Neural cell (in vitro differentiated cells): ENCODE measurements around the gene BIVM.

Experiments
- CTCF ChIP-seq: fragments of 450-650 bp; IDR thresholded peaks from 2 replicates; pipeline ENCODE4 v1.5.1; 2014; ENCODE audit warnings: antibody characterized with exemption, mild to moderate bottlenecking, moderate library complexity; ENCODE audit not compliant: poor library complexity, severe bottlenecking
- EP300 ChIP-seq: fragments of 450-650 bp; conservative IDR thresholded peaks from 2 replicates; pipeline ENCODE4 v1.6.1; 2014; ENCODE audit warnings: antibody characterized with exemption, mild to moderate bottlenecking, moderate library complexity; ENCODE audit not compliant: poor library complexity, severe bottlenecking
- EZH2 ChIP-seq: fragments of 200-600, 300-800 bp; shearing (Covaris generic), sonication (generic); IDR thresholded peaks from 2 replicates; pipeline ENCODE4 v1.6.1; 2014; ENCODE audit warnings: antibody characterized with exemption, low read length, borderline replicate concordance, mild to moderate bottlenecking; ENCODE audit not compliant: insufficient read depth, poor library complexity, severe bottlenecking
- MXI1 ChIP-seq: fragments of 450-650 bp; conservative IDR thresholded peaks from 2 replicates; pipeline ENCODE4 v1.6.1; 2014; ENCODE audit warnings: antibody characterized with exemption, mild to moderate bottlenecking; ENCODE audit not compliant: poor library complexity, severe bottlenecking
- POLR2AphosphoS5 ChIP-seq: IDR thresholded peaks from 2 replicates; pipeline ENCODE4 v1.6.1; 2012
- RAD21 ChIP-seq: fragments of 450-650 bp; conservative IDR thresholded peaks from 2 replicates; pipeline ENCODE4 v1.6.1; 2014; ENCODE audit warnings: antibody characterized with exemption, mild to moderate bottlenecking, moderate library complexity
- REST ChIP-seq: IDR thresholded peaks from 2 replicates; pipeline ENCODE4 v1.6.1; 2012; ENCODE audit warnings: borderline replicate concordance
- SMC3 ChIP-seq: fragments of 450-650 bp; conservative IDR thresholded peaks from 2 replicates; pipeline ENCODE4 v1.6.1; 2014; ENCODE audit warnings: antibody characterized with exemption, mild to moderate bottlenecking, moderate library complexity; ENCODE audit not compliant: poor library complexity
- TAF1 ChIP-seq: IDR thresholded peaks from 2 replicates; pipeline ENCODE4 v1.6.1; 2012; ENCODE audit warnings: low read depth

GRCh38 chr13:102770435-102770834 lies 28.5 kb upstream of the BIVM start:
- no peak for TF ChIP-seq CTCF
- no peak for TF ChIP-seq TAF1
- no peak for TF ChIP-seq RAD21
- no peak for TF ChIP-seq EP300
- TF ChIP-seq EZH2 = no peak
- no peak for TF ChIP-seq POLR2AphosphoS5
- TF ChIP-seq REST = no peak
- TF ChIP-seq MXI1 = no peak
- TF ChIP-seq SMC3 = no peak
